Activated naive CD8-positive, alpha-beta T cell (primary cell): ENCODE results near the gene SLC25A23.
A peak's percentile ranks its signal among the peaks of the same experiment; 100 is the strongest.

Experiments
- H3K27ac Mint-ChIP-seq: one replicate; pipeline ENCODE4 v1.8.0; 2021; ENCODE audit warnings: mixed read lengths
- H3K27me3 Mint-ChIP-seq: one replicate; pipeline ENCODE4 v1.8.0; 2021; ENCODE audit warnings: mixed read lengths
- H3K36me3 Mint-ChIP-seq: one replicate; pipeline ENCODE4 v1.8.0; 2021; ENCODE audit warnings: mixed read lengths
- H3K4me1 Mint-ChIP-seq: one replicate; pipeline ENCODE4 v1.8.0; 2021; ENCODE audit warnings: low read depth, mixed read lengths
- H3K4me3 Mint-ChIP-seq: one replicate; pipeline ENCODE4 v1.8.0; 2021; ENCODE audit warnings: mild to moderate bottlenecking, mixed read lengths
- H3K9me3 Mint-ChIP-seq: one replicate; pipeline ENCODE4 v1.8.0; 2021; ENCODE audit warnings: low read depth, mixed read lengths

The SLC25A23 gene

GRCh38 chr19:6489278-6490061 lies 29.9 kb upstream of the SLC25A23 start:
- Mint-ChIP-seq H3K9me3 (no peaks in the 10 kb centered on the region), H3K4me3 (peak overlapping the region; percentile 40), H3K36me3 (peaks cover 1% of the 10 kb centered on the region), H3K27me3 (no peaks in the 10 kb centered on the region), H3K4me1 (no peaks in the 10 kb centered on the region), H3K27ac (no peak overlapping the region)

- Mint-ChIP-seq H3K27me3 (no peaks in the 10 kb centered on the region), H3K9me3 (no peaks in the 10 kb centered on the region), H3K27ac (no peak overlapping the region), H3K4me3 (no peak overlapping the region), H3K36me3 (no peaks in the 10 kb centered on the region), H3K4me1 (peaks cover 29% of the 10 kb centered on the region)
Measured at GRCh38 chr19:6484831-6485230, 25.2 kb upstream of the SLC25A23 start.

- Mint-ChIP-seq H3K27me3 (no peaks in the 10 kb centered on the region), H3K9me3 (no peaks in the 10 kb centered on the region), H3K36me3 (no peaks in the 10 kb centered on the region), H3K27ac (no peak overlapping the region), H3K4me1 (peaks cover 33% of the 10 kb centered on the region), H3K4me3 (no peak overlapping the region)
Measured at GRCh38 chr19:6484230-6484629, 24.6 kb upstream of the SLC25A23 start.

- no peaks in the 10 kb centered on the region for H3K36me3 Mint-ChIP-seq
- H3K27ac Mint-ChIP-seq, result peak overlapping the region; percentile 50
- peaks cover 33% of the 10 kb centered on the region for H3K4me1 Mint-ChIP-seq
- no peaks in the 10 kb centered on the region for H3K27me3 Mint-ChIP-seq
- peak overlapping the region; percentile 57 for H3K4me3 Mint-ChIP-seq
- no peaks in the 10 kb centered on the region for H3K9me3 Mint-ChIP-seq
Measured at GRCh38 chr19:6483235-6483634, 23.6 kb upstream of the SLC25A23 start.

GRCh38 chr19:6482343-6482686 lies 22.7 kb upstream of the SLC25A23 start:
- peak overlapping the region; percentile 100 for H3K4me3 Mint-ChIP-seq
- H3K36me3 Mint-ChIP-seq, result no peaks in the 10 kb centered on the region
- peaks cover 33% of the 10 kb centered on the region for H3K4me1 Mint-ChIP-seq
- no peaks in the 10 kb centered on the region for H3K27me3 Mint-ChIP-seq
- H3K9me3 Mint-ChIP-seq, result no peaks in the 10 kb centered on the region
- H3K27ac Mint-ChIP-seq, result peak overlapping the region; percentile 97

- H3K27ac Mint-ChIP-seq, result peak within 1 kb of the TSS; percentile 97
- no peaks in the 10 kb centered on the region for H3K36me3 Mint-ChIP-seq
- no peaks in the 10 kb centered on the region for H3K9me3 Mint-ChIP-seq
- H3K27me3 Mint-ChIP-seq, result no peaks in the 10 kb centered on the region
- peaks cover 33% of the 10 kb centered on the region for H3K4me1 Mint-ChIP-seq
- H3K4me3 Mint-ChIP-seq, result peak within 1 kb of the TSS; percentile 100
Measured at GRCh38 chr19:6481541-6482342, 22.1 kb upstream of the SLC25A23 start, which contains the start of gene DENND1C. Gene DENND1C, minus strand, starts transcription at chr19:6481787. Its CDS starts 92 bp downstream, at chr19:6481695.

- Mint-ChIP-seq H3K4me1 (peaks cover 35% of the 10 kb centered on the region), H3K4me3 (peak overlapping the region; percentile 100), H3K27ac (peak overlapping the region; percentile 97), H3K36me3 (no peaks in the 10 kb centered on the region), H3K27me3 (no peaks in the 10 kb centered on the region), H3K9me3 (no peaks in the 10 kb centered on the region)
Measured at GRCh38 chr19:6480848-6481415, 21.3 kb upstream of the SLC25A23 start.

GRCh38 chr19:6479836-6480398 lies 20.3 kb upstream of the SLC25A23 start:
- no peaks in the 10 kb centered on the region for H3K9me3 Mint-ChIP-seq
- H3K36me3 Mint-ChIP-seq, result no peaks in the 10 kb centered on the region
- peak overlapping the region; percentile 97 for H3K27ac Mint-ChIP-seq
- no peaks in the 10 kb centered on the region for H3K27me3 Mint-ChIP-seq
- peaks cover 36% of the 10 kb centered on the region for H3K4me1 Mint-ChIP-seq
- H3K4me3 Mint-ChIP-seq, result peak overlapping the region; percentile 100

GRCh38 chr19:6478815-6479214 lies 19.2 kb upstream of the SLC25A23 start:
- no peak overlapping the region for H3K27ac Mint-ChIP-seq
- peaks cover 36% of the 10 kb centered on the region for H3K4me1 Mint-ChIP-seq
- no peaks in the 10 kb centered on the region for H3K36me3 Mint-ChIP-seq
- H3K27me3 Mint-ChIP-seq, result no peaks in the 10 kb centered on the region
- H3K9me3 Mint-ChIP-seq, result no peaks in the 10 kb centered on the region
- no peak overlapping the region for H3K4me3 Mint-ChIP-seq

- Mint-ChIP-seq H3K36me3 (no peaks in the 10 kb centered on the region), H3K4me3 (no peak overlapping the region), H3K27ac (no peak overlapping the region), H3K4me1 (peaks cover 25% of the 10 kb centered on the region), H3K9me3 (no peaks in the 10 kb centered on the region), H3K27me3 (no peaks in the 10 kb centered on the region)
Measured at GRCh38 chr19:6476896-6477431, 17.4 kb upstream of the SLC25A23 start.

GRCh38 chr19:6476155-6476895 lies 16.7 kb upstream of the SLC25A23 start:
- Mint-ChIP-seq H3K27me3 (no peaks in the 10 kb centered on the region), H3K4me1 (peaks cover 21% of the 10 kb centered on the region), H3K27ac (no peak overlapping the region), H3K9me3 (no peaks in the 10 kb centered on the region), H3K4me3 (no peak overlapping the region), H3K36me3 (no peaks in the 10 kb centered on the region)

GRCh38 chr19:6475321-6476108 lies 15.9 kb upstream of the SLC25A23 start:
- Mint-ChIP-seq H3K27me3 (no peaks in the 10 kb centered on the region), H3K4me1 (peaks cover 14% of the 10 kb centered on the region), H3K36me3 (no peaks in the 10 kb centered on the region), H3K9me3 (no peaks in the 10 kb centered on the region), H3K4me3 (no peak overlapping the region), H3K27ac (no peak overlapping the region)

- H3K27me3 Mint-ChIP-seq, result no peaks in the 10 kb centered on the region
- peaks cover 4% of the 10 kb centered on the region for H3K36me3 Mint-ChIP-seq
- H3K4me3 Mint-ChIP-seq, result no peak overlapping the region
- peaks cover 3% of the 10 kb centered on the region for H3K4me1 Mint-ChIP-seq
- H3K9me3 Mint-ChIP-seq, result no peaks in the 10 kb centered on the region
- H3K27ac Mint-ChIP-seq, result no peak overlapping the region
Measured at GRCh38 chr19:6473647-6474046, 14.1 kb upstream of the SLC25A23 start.

- Mint-ChIP-seq H3K36me3 (peaks cover 4% of the 10 kb centered on the region), H3K9me3 (no peaks in the 10 kb centered on the region), H3K4me1 (peaks cover 3% of the 10 kb centered on the region), H3K27me3 (no peaks in the 10 kb centered on the region), H3K4me3 (no peak overlapping the region), H3K27ac (no peak overlapping the region)
Measured at GRCh38 chr19:6472713-6473112, 13.1 kb upstream of the SLC25A23 start.
